KMS-11 (cell line): ENCODE results near the gene CD33.

Experiments
- H2AFZ ChIP-seq: fragments of 200-600 bp; sonication (generic); 2 replicates; pipeline ENCODE4 v1.6.1; 2016; ENCODE audit warnings: antibody characterized with exemption, mixed run types, low read depth
- H3K27ac ChIP-seq: fragments of 200-600 bp; sonication (generic); 2 replicates; pipeline ENCODE4 v1.6.1; 2016; ENCODE audit warnings: mild to moderate bottlenecking, mixed run types
- H3K27me3 ChIP-seq: fragments of 200-600 bp; sonication (generic); 2 replicates; pipeline ENCODE4 v1.6.1; 2017; ENCODE audit warnings: mild to moderate bottlenecking, low read depth, mixed run types, moderate library complexity; ENCODE audit not compliant: insufficient read depth
- H3K36me3 ChIP-seq: fragments of 200-600 bp; sonication (generic); 2 replicates; pipeline ENCODE4 v1.6.1; 2017; ENCODE audit warnings: mild to moderate bottlenecking, mixed run types; ENCODE audit not compliant: insufficient read depth
- H3K4me1 ChIP-seq: fragments of 200-600 bp; sonication (generic); 2 replicates; pipeline ENCODE4 v1.6.1; 2016; ENCODE audit warnings: mild to moderate bottlenecking, low read depth, mixed run types; ENCODE audit not compliant: poor library complexity, severe bottlenecking
- H3K4me2 ChIP-seq: fragments of 200-600 bp; sonication (generic); 2 replicates; pipeline ENCODE4 v1.7.0; 2016; ENCODE audit warnings: mild to moderate bottlenecking, mixed run types
- H3K4me3 ChIP-seq: fragments of 200-600 bp; sonication (generic); IDR thresholded peaks from 2 replicates; pipeline ENCODE4 v1.6.1; 2017; ENCODE audit warnings: low read depth, low read length, mixed read lengths; ENCODE audit not compliant: insufficient read depth
- H3K79me2 ChIP-seq: fragments of 200-600 bp; sonication (generic); 2 replicates; pipeline ENCODE4 v1.6.1; 2016; ENCODE audit warnings: low read depth, mixed run types; ENCODE audit not compliant: insufficient read depth
- H3K9ac ChIP-seq: fragments of 200-600 bp; sonication (generic); 2 replicates; pipeline ENCODE4 v1.6.1; 2016; ENCODE audit warnings: mild to moderate bottlenecking, mixed run types
- H4K20me1 ChIP-seq: fragments of 200-600 bp; sonication (generic); 2 replicates; pipeline ENCODE4 v1.6.1; 2016; ENCODE audit warnings: mild to moderate bottlenecking, mixed run types; ENCODE audit not compliant: insufficient read depth
- CTCF ChIP-seq: fragments of 200-600 bp; sonication (generic); conservative IDR thresholded peaks from 2 replicates; pipeline ENCODE4 v1.6.1; 2017; ENCODE audit warnings: low read depth, mild to moderate bottlenecking, antibody characterized with exemption, low read length, moderate library complexity, mixed read lengths

Gene CD33

GRCh38 chr19:51259348-51260245, 34.7 kb downstream of the CD33 start:
- H3K79me2 ChIP-seq, result no peaks in the 10 kb centered on the region
- no peaks in the 10 kb centered on the region for H3K4me1 ChIP-seq
- no peak overlapping the region for H3K9ac ChIP-seq
- no peak overlapping the region for H3K27ac ChIP-seq
- H3K27me3 ChIP-seq, result 0 out of 2 replicates have a peak, but pooled peaks cover 3% of the 10 kb centered on the region
- H2AFZ ChIP-seq, result no peak overlapping the region
- peak; percentile 31; the same call in 1 of the 2 replicates for TF ChIP-seq CTCF
- no peak overlapping the region for H3K4me2 ChIP-seq
- H3K4me3 ChIP-seq, result no peak overlapping the region
- H3K36me3 ChIP-seq, result no peaks in the 10 kb centered on the region
- H4K20me1 ChIP-seq, result no peaks in the 10 kb centered on the region

GRCh38 chr19:51263808-51264207, 38.9 kb downstream of the CD33 start:
- Histone ChIP-seq H3K79me2 (no peaks in the 10 kb centered on the region), H3K4me1 (no peaks in the 10 kb centered on the region), H3K9ac (no peak overlapping the region), H4K20me1 (no peaks in the 10 kb centered on the region), H3K4me2 (no peak overlapping the region), H3K36me3 (no peaks in the 10 kb centered on the region), H3K27ac (no peak overlapping the region), H2AFZ (no peak overlapping the region), H3K27me3 (peaks cover 3% of the 10 kb centered on the region; the same call in 1 of the 2 replicates), H3K4me3 (no peak overlapping the region)
- no peak for TF ChIP-seq CTCF

GRCh38 chr19:51271067-51271466, 46.2 kb downstream of the CD33 start:
- no peak overlapping the region for H3K4me2 ChIP-seq
- no peak overlapping the region for H3K27ac ChIP-seq
- H3K36me3 ChIP-seq, result no peaks in the 10 kb centered on the region
- H3K9ac ChIP-seq, result no peak overlapping the region
- no peaks in the 10 kb centered on the region for H3K4me1 ChIP-seq
- H3K27me3 ChIP-seq, result no peaks in the 10 kb centered on the region; the same call in 1 of the 2 replicates
- no peak for TF ChIP-seq CTCF
- no peak overlapping the region for H3K4me3 ChIP-seq
- no peak overlapping the region for H2AFZ ChIP-seq
- no peaks in the 10 kb centered on the region for H4K20me1 ChIP-seq
- no peaks in the 10 kb centered on the region for H3K79me2 ChIP-seq

- no peak overlapping the region for H3K27ac ChIP-seq
- no peak overlapping the region for H3K4me3 ChIP-seq
- no peaks in the 10 kb centered on the region for H3K4me1 ChIP-seq
- H4K20me1 ChIP-seq, result no peaks in the 10 kb centered on the region
- H3K27me3 ChIP-seq, result no peaks in the 10 kb centered on the region; the same call in 1 of the 2 replicates
- no peak overlapping the region for H3K4me2 ChIP-seq
- no peak overlapping the region for H2AFZ ChIP-seq
- H3K36me3 ChIP-seq, result no peaks in the 10 kb centered on the region
- no peak overlapping the region for H3K9ac ChIP-seq
- TF ChIP-seq CTCF, result no peak
- H3K79me2 ChIP-seq, result no peaks in the 10 kb centered on the region
Observed at GRCh38 chr19:51272183-51272810, 47.4 kb downstream of the CD33 start.
